ENCODE results near the gene FEZF2.

FEZF2 gene

DNA sequence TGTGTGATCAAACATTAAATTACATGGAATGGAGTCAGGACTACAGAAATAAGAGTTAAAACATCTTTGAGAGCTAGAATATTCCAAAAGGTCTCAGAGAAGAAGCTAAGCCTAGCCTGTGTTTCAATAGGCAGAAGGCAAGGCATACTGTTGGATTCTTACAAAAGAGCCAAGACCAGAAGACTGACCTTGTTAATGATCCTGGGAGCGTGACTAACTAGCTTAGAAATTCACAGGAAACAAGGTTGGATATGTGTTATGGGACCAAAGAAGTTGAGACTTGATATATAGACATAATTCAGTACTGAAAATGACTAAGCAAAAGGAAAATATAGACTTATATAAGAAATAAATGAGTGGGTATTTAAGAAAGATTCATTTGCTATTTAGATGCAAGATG is 50.1 kb downstream of the FEZF2 start:
- DNase-seq, result no peak

Data from inflammatory macrophage treated with lipopolysaccharide for 4 hours (primary cell).